Measurements from ENCODE around the gene NDUFS8. TPM values are rescaled to one million over a fixed set of nuclear protein-coding genes. Genes with fewer than 3 reads are reported as not detected.

The NDUFS8 gene
- total and polyA plus RNA-seq, 3 donors from 2014 or later: 149 to 196 (median 184) TPM

- Histone ChIP-seq H3K36me3 (ENCODE audit: low read depth, missing control alignments) (no peaks in the 10 kb centered on the region), H3K27me3 (no peaks in the 10 kb centered on the region), H3K27ac (peak overlapping the region; percentile 72 to 79), H3K4me1 (peaks cover 14% of the 10 kb centered on the region), H3K4me3 (peak overlapping the region; percentile 72 to 80), H3K9me3 (no peaks in the 10 kb centered on the region)
- 8% methylated on average over 10 of the region's 10 CpGs for WGBS, 2 donors
- no peak for TF ChIP-seq POLR2A (IDR thresholded peaks at IDR 0.05)
- DNase-seq: no peak
- intact Hi-C loops (cut with DNase I; ENCODE audit: low total_unique reads): no loop called here
These were observed 623 bp downstream of the NDUFS8 start for GRCh38 chr11:68031144-68031464.

DNA sequence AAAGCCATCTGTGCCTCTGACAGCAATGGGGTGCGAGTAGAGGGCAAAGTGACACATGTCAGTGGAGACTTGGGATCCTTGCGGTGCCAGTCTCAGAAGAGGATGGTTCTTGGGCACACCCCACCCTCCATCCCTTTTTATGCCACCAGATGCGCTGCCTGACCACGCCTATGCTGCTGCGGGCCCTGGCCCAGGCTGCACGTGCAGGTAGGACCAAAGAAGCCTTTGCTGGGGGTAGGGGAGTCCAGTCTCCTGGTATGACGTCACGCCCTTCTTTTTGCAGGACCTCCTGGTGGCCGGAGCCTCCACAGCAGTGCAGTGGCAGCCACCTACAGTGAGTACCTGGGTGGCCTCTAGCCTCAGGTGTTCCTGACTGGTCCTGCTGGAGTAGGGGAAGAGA is 1.5 kb downstream of the NDUFS8 start:
- DNase-seq: no peak
- no peaks in the 10 kb centered on the region for H3K36me3 ChIP-seq (ENCODE audit: low read depth, missing control alignments)
- peaks cover 18% of the 10 kb centered on the region for H3K4me1 ChIP-seq
- intact Hi-C loops (cut with DNase I; ENCODE audit: low total_unique reads): no loop called here
- no peaks in the 10 kb centered on the region for H3K9me3 ChIP-seq
- TF ChIP-seq CTCF (IDR thresholded peaks at IDR 0.05): no peak
- no peak for TF ChIP-seq POLR2A (IDR thresholded peaks at IDR 0.05)
- no peaks in the 10 kb centered on the region for H3K27me3 ChIP-seq
- 74% methylated on average over 7 to 9 of the region's 9 CpGs for WGBS, 2 donors
- no peak overlapping the region for H3K4me3 ChIP-seq
- no peak overlapping the region for H3K27ac ChIP-seq

GRCh38 chr11:68032997-68033707 is 2.7 kb downstream of the NDUFS8 start:
- intact Hi-C loops (cut with DNase I; ENCODE audit: low total_unique reads): no loop called here
- H3K9me3 ChIP-seq: no peaks in the 10 kb centered on the region
- WGBS, 2 donors: 91 to 92% methylated on average over 11 to 29 of the region's 29 CpGs
- H3K4me1 ChIP-seq: peaks cover 23% of the 10 kb centered on the region
- TF ChIP-seq CTCF (IDR thresholded peaks at IDR 0.05): no peak
- TF ChIP-seq POLR2A (IDR thresholded peaks at IDR 0.05): no peak
- no peak overlapping the region for H3K27ac ChIP-seq
- H3K4me3 ChIP-seq: no peak overlapping the region
- no peaks in the 10 kb centered on the region for H3K36me3 ChIP-seq (ENCODE audit: low read depth, missing control alignments)
- no peaks in the 10 kb centered on the region for H3K27me3 ChIP-seq
- no peak for DNase-seq

DNA sequence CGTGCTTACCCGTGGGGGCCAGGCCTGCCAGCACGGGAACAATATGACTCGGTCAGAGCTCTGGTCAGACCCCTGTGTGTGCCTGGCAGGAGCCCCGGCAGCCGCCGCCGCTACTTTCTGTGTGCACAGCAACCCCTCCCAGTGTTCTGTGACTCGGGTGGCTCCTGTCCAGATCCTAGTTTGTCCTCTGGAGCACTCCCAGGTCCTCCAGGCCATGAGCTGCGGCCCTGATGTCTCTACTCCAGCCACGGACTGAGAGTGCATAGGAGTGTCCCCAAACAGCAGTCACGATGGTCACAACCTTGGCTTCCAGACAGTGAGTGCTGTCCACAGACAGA is 3.2 kb downstream of the NDUFS8 start:
- DNase-seq: peak; percentile 45
- WGBS, 2 donors: 75 to 78% methylated on average over 7 to 12 of the region's 12 CpGs
- TF ChIP-seq POLR2A (IDR thresholded peaks at IDR 0.05) (no peak), CTCF (IDR thresholded peaks at IDR 0.05) (no peak)
- Histone ChIP-seq H3K27ac (no peak overlapping the region), H3K27me3 (no peaks in the 10 kb centered on the region), H3K36me3 (ENCODE audit: low read depth, missing control alignments) (no peaks in the 10 kb centered on the region), H3K9me3 (no peaks in the 10 kb centered on the region), H3K4me1 (peaks cover 26% of the 10 kb centered on the region), H3K4me3 (no peak overlapping the region)
- intact Hi-C loops (cut with DNase I; ENCODE audit: low total_unique reads): no loop called here

DNA sequence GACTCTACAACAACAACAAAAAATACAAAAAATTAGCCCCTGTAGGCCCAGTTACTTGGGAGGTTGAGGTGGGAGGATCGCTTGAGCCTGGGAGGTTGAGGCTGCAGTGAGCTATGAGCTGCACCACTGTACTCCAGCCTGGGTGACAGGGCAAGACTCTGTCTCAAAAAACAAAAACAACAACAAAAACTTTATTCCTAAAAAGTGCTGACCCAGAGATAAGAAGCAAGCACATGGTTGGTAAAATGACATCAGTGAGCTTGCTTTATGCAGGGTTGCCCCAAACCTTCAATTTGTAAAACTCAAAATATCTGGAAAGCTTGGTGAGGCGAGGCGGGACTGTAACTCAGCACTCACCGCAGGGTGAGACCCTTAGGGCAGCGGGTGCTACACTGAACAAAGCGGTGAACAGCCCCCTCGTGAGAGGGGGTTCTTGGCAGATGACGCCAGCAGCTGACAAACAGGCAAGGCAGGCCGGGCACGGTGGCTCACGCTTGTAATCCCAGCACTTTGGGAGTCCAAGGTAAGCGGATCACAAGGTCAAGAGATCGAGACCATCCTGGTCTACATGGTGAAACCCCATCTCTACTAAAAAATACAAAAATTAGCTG is 4.9 kb downstream of the NDUFS8 start:
- no peak for DNase-seq
- Histone ChIP-seq H3K4me3 (no peak overlapping the region), H3K27me3 (no peaks in the 10 kb centered on the region), H3K36me3 (ENCODE audit: low read depth, missing control alignments) (no peaks in the 10 kb centered on the region), H3K27ac (no peak overlapping the region), H3K4me1 (peaks cover 33% of the 10 kb centered on the region), H3K9me3 (no peaks in the 10 kb centered on the region)
- WGBS, 2 donors: 86 to 90% methylated on average over 11 to 13 of the region's 13 CpGs
- TF ChIP-seq POLR2A (IDR thresholded peaks at IDR 0.05) (no peak), CTCF (IDR thresholded peaks at IDR 0.05) (no peak)
- intact Hi-C loops (cut with DNase I; ENCODE audit: low total_unique reads): no loop called here

Measured in testis (tissue), 3 donors.